Neural cell (in vitro differentiated cells): ENCODE data around the gene LINC01488. TPM values are rescaled to one million over a fixed set of nuclear protein-coding genes. Genes with fewer than 3 reads are reported as not detected.

ENCODE experiments used
- H2AFZ ChIP-seq: fragments of 200-600, 300-800 bp; sonication (generic), shearing (Covaris generic); 2 replicates; pipeline ENCODE4 v1.6.0; 2014; ENCODE audit warnings: low read depth, mild to moderate bottlenecking, antibody characterized with exemption, low read length, moderate library complexity
- H3F3A ChIP-seq: fragments of 200-600 bp; shearing (Covaris generic); 2 replicates; pipeline ENCODE4 v1.6.1; 2016; ENCODE audit warnings: mild to moderate bottlenecking, moderate library complexity, mixed read lengths, antibody characterized with exemption, low read length; ENCODE audit not compliant: insufficient read depth, poor library complexity, severe bottlenecking
- H3K27ac ChIP-seq: fragments of 200-600, 300-800 bp; sonication (generic), shearing (Covaris generic); 2 replicates; pipeline ENCODE4 v1.5.1; 2014; ENCODE audit warnings: mild to moderate bottlenecking, low read length, moderate library complexity
- H3K27me3 ChIP-seq: fragments of 300-800, 200-600 bp; sonication (generic), shearing (Covaris generic); 2 replicates; pipeline ENCODE4 v1.6.0; 2014; ENCODE audit warnings: mild to moderate bottlenecking, low read depth, low read length, moderate library complexity; ENCODE audit not compliant: insufficient read depth
- H3K36me3 ChIP-seq: fragments of 300-800, 200-600 bp; sonication (generic), shearing (Covaris generic); 2 replicates; pipeline ENCODE4 v1.5.1; 2014; ENCODE audit warnings: mild to moderate bottlenecking, antibody characterized with exemption, low read length, moderate library complexity; ENCODE audit not compliant: insufficient read depth
- H3K4me2 ChIP-seq: fragments of 300-800, 200-600 bp; sonication (generic), shearing (Covaris generic); 2 replicates; pipeline ENCODE4 v1.6.0; 2014; ENCODE audit warnings: mild to moderate bottlenecking, low read length
- H3K4me3 ChIP-seq: fragments of 300-800, 200-600 bp; sonication (generic), shearing (Covaris generic); 2 replicates; pipeline ENCODE4 v1.5.1; 2014; ENCODE audit warnings: mild to moderate bottlenecking, low read length, moderate library complexity
- H3K79me2 ChIP-seq: fragments of 200-600 bp; shearing (Covaris generic); replicated peaks from 2 replicates; pipeline ENCODE4 v1.6.0; 2014; ENCODE audit warnings: mild to moderate bottlenecking, low read length, moderate library complexity; ENCODE audit not compliant: insufficient read depth
- H3K9ac ChIP-seq: fragments of 300-800, 200-600 bp; sonication (generic), shearing (Covaris generic); 2 replicates; pipeline ENCODE4 v1.6.1; 2016; ENCODE audit warnings: mild to moderate bottlenecking, low read length, mixed read lengths
- H3K9me2 ChIP-seq: fragments of 200-600 bp; shearing (Covaris generic); 2 replicates; pipeline ENCODE4 v1.6.1; 2016; ENCODE audit warnings: mild to moderate bottlenecking, low read length, mixed read lengths; ENCODE audit not compliant: insufficient read depth
- H3K9me3 ChIP-seq: fragments of 200-600, 300-800 bp; sonication (generic), shearing (Covaris generic); 2 replicates; pipeline ENCODE4 v1.6.1; 2016; ENCODE audit warnings: mild to moderate bottlenecking, mixed run types, low read length, moderate library complexity, mixed read lengths
- H4K20me1 ChIP-seq: fragments of 200-600 bp; shearing (Covaris generic); 2 replicates; pipeline ENCODE4 v1.6.1; 2016; ENCODE audit warnings: mild to moderate bottlenecking, mixed run types; ENCODE audit not compliant: insufficient read depth
- EP300 ChIP-seq: fragments of 450-650 bp; conservative IDR thresholded peaks from 2 replicates; pipeline ENCODE4 v1.6.1; 2014; ENCODE audit warnings: antibody characterized with exemption, mild to moderate bottlenecking, moderate library complexity; ENCODE audit not compliant: poor library complexity, severe bottlenecking
- EZH2 ChIP-seq: fragments of 200-600, 300-800 bp; shearing (Covaris generic), sonication (generic); IDR thresholded peaks from 2 replicates; pipeline ENCODE4 v1.6.1; 2014; ENCODE audit warnings: antibody characterized with exemption, low read length, borderline replicate concordance, mild to moderate bottlenecking; ENCODE audit not compliant: insufficient read depth, poor library complexity, severe bottlenecking
- MXI1 ChIP-seq: fragments of 450-650 bp; conservative IDR thresholded peaks from 2 replicates; pipeline ENCODE4 v1.6.1; 2014; ENCODE audit warnings: antibody characterized with exemption, mild to moderate bottlenecking; ENCODE audit not compliant: poor library complexity, severe bottlenecking
- POLR2AphosphoS5 ChIP-seq: IDR thresholded peaks from 2 replicates; pipeline ENCODE4 v1.6.1; 2012
- RAD21 ChIP-seq: fragments of 450-650 bp; conservative IDR thresholded peaks from 2 replicates; pipeline ENCODE4 v1.6.1; 2014; ENCODE audit warnings: antibody characterized with exemption, mild to moderate bottlenecking, moderate library complexity
- SMC3 ChIP-seq: fragments of 450-650 bp; conservative IDR thresholded peaks from 2 replicates; pipeline ENCODE4 v1.6.1; 2014; ENCODE audit warnings: antibody characterized with exemption, mild to moderate bottlenecking, moderate library complexity; ENCODE audit not compliant: poor library complexity
- TAF1 ChIP-seq: IDR thresholded peaks from 2 replicates; pipeline ENCODE4 v1.6.1; 2012; ENCODE audit warnings: low read depth
- polyA plus RNA-seq: library from polyadenylated mRNA; depleted of rRNA; stranded (reverse); fragments of >200 nt; gene quantifications from 2 replicates; pipeline ENCODE4 v1.2.3, GENCODE V29; 2014
- TF ChIP-seq, protein P1 (sequence below): IDR thresholded peaks from 2 replicates; pipeline ENCODE4 v1.6.1; 2012; ENCODE audit warnings: borderline replicate concordance
- TF ChIP-seq, protein P2 (sequence below): fragments of 450-650 bp; IDR thresholded peaks from 2 replicates; pipeline ENCODE4 v1.5.1; 2014; ENCODE audit warnings: antibody characterized with exemption, mild to moderate bottlenecking, moderate library complexity; ENCODE audit not compliant: poor library complexity, severe bottlenecking

LINC01488 gene
- polyA plus RNA-seq, 1 donor from 2014 or later, result not detected

DNA sequence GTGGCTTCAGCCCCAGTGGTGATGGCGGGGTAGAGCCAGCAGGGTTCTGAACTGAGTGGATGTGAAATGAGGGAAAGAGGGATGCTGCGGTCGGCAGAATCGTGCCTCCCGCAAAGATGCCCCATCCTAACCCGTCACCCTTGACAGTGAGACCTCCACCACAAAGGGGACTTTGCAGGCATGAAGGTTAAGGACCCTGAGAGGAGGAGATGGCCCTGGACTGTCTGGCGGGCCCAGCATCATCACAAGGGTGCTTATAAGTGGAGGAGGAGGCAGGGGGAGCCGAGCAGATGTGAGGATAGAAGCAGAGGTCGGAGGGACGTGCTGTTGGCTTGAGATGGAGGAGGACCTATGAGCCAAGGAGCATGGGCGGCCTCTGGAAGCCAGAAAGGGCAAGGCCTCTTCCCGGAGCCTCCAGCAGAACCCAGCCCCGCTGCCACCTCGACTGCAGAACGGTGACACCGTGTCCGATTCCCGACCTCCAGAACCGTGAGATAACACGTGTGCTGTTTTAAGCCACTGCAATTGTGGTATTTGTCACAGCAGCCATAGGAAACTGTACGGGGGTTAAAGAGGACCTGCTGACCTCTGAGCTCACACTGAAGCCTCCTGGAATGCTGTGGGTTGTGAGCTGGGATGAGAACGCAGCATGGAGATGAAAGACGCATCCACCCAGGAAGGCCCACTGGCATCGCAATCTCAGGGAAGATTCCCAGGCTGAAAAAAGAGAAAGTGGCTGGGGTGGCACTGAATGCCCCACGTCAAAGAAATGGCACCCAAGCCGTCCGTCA is 10.9 kb downstream of the LINC01488 start:
- TF ChIP-seq TAF1, result no peak
- TF ChIP-seq, protein P1, sequence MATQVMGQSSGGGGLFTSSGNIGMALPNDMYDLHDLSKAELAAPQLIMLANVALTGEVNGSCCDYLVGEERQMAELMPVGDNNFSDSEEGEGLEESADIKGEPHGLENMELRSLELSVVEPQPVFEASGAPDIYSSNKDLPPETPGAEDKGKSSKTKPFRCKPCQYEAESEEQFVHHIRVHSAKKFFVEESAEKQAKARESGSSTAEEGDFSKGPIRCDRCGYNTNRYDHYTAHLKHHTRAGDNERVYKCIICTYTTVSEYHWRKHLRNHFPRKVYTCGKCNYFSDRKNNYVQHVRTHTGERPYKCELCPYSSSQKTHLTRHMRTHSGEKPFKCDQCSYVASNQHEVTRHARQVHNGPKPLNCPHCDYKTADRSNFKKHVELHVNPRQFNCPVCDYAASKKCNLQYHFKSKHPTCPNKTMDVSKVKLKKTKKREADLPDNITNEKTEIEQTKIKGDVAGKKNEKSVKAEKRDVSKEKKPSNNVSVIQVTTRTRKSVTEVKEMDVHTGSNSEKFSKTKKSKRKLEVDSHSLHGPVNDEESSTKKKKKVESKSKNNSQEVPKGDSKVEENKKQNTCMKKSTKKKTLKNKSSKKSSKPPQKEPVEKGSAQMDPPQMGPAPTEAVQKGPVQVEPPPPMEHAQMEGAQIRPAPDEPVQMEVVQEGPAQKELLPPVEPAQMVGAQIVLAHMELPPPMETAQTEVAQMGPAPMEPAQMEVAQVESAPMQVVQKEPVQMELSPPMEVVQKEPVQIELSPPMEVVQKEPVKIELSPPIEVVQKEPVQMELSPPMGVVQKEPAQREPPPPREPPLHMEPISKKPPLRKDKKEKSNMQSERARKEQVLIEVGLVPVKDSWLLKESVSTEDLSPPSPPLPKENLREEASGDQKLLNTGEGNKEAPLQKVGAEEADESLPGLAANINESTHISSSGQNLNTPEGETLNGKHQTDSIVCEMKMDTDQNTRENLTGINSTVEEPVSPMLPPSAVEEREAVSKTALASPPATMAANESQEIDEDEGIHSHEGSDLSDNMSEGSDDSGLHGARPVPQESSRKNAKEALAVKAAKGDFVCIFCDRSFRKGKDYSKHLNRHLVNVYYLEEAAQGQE, result no peak
- TF ChIP-seq POLR2AphosphoS5, result no peak
- TF ChIP-seq, protein P2, sequence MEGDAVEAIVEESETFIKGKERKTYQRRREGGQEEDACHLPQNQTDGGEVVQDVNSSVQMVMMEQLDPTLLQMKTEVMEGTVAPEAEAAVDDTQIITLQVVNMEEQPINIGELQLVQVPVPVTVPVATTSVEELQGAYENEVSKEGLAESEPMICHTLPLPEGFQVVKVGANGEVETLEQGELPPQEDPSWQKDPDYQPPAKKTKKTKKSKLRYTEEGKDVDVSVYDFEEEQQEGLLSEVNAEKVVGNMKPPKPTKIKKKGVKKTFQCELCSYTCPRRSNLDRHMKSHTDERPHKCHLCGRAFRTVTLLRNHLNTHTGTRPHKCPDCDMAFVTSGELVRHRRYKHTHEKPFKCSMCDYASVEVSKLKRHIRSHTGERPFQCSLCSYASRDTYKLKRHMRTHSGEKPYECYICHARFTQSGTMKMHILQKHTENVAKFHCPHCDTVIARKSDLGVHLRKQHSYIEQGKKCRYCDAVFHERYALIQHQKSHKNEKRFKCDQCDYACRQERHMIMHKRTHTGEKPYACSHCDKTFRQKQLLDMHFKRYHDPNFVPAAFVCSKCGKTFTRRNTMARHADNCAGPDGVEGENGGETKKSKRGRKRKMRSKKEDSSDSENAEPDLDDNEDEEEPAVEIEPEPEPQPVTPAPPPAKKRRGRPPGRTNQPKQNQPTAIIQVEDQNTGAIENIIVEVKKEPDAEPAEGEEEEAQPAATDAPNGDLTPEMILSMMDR, result no peak
- no peak for TF ChIP-seq EZH2
- TF ChIP-seq EP300, result no peak
- no peak for TF ChIP-seq RAD21
- no peak for TF ChIP-seq MXI1
- no peak for TF ChIP-seq SMC3
- no peak overlapping the region for H3K27ac ChIP-seq
- H3K4me3 ChIP-seq, result no peak overlapping the region
- no peak overlapping the region for H3K9ac ChIP-seq
- no peaks in the 10 kb centered on the region for H3K36me3 ChIP-seq
- no peaks in the 10 kb centered on the region for H3K9me2 ChIP-seq
- H4K20me1 ChIP-seq, result no peaks in the 10 kb centered on the region
- no peaks in the 10 kb centered on the region for H3K9me3 ChIP-seq
- H3K27me3 ChIP-seq, result no peaks in the 10 kb centered on the region
- H3K79me2 ChIP-seq, result no peaks in the 10 kb centered on the region
- no peaks in the 10 kb centered on the region for H3F3A ChIP-seq
- no peak overlapping the region for H3K4me2 ChIP-seq
- H2AFZ ChIP-seq, result no peak overlapping the region

DNA sequence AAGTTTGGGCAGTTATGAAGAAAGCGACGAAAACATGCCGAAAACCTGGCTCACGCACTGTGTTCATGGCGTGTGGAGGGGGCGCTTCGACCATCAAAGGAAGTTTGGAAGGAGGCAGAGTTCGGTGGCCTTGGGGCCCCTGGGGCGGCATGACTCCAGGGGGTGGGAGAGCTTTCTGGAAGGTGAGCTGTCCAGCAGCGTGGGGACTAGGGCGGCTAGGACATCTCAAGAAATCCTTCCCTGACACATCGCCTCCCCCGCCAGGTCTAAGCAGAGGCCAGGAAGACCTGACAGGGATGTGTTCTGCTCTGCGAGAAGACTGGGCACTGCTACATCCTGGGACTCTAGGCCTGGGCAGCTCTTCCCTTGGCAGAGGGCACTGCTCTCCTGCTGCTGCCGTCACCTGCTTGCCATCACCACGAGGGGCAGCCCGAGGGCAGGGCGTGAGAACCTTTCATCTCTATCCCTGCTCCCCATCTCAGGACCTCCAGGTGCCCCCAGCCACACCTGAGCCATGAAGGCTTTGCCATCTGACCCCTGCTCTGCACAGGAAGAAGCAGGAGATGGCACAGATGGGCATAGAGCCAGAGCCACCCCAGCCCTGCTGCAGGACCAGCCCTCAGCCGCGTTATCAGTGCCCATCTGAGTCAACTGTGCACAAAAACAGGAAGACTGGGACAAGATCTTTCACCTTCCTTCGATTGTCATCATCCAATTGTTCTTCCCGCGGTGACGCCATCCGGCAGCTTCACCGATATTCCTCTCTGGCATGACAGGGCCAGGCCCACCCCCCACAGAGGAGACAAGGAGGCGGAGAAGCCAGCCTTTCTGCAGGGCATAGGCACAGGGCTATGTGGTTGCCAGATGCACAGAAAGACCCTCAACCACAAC is 12.7 kb downstream of the LINC01488 start:
- no peak overlapping the region for H2AFZ ChIP-seq
- H4K20me1 ChIP-seq, result no peaks in the 10 kb centered on the region

More for the DNA sequence above, 12.7 kb downstream of the LINC01488 start:
- H3F3A ChIP-seq, result no peaks in the 10 kb centered on the region
- H3K27me3 ChIP-seq, result no peaks in the 10 kb centered on the region
- H3K36me3 ChIP-seq, result no peaks in the 10 kb centered on the region
- H3K9ac ChIP-seq, result no peak overlapping the region
- no peak overlapping the region for H3K4me2 ChIP-seq
- no peak for TF ChIP-seq EZH2
- TF ChIP-seq, protein P1, result no peak
- no peak overlapping the region for H3K27ac ChIP-seq
- H3K4me3 ChIP-seq, result no peak overlapping the region
- no peaks in the 10 kb centered on the region for H3K9me3 ChIP-seq
- no peaks in the 10 kb centered on the region for H3K9me2 ChIP-seq
- no peaks in the 10 kb centered on the region for H3K79me2 ChIP-seq
